ENCODE data around the gene HAUS5.

DNA sequence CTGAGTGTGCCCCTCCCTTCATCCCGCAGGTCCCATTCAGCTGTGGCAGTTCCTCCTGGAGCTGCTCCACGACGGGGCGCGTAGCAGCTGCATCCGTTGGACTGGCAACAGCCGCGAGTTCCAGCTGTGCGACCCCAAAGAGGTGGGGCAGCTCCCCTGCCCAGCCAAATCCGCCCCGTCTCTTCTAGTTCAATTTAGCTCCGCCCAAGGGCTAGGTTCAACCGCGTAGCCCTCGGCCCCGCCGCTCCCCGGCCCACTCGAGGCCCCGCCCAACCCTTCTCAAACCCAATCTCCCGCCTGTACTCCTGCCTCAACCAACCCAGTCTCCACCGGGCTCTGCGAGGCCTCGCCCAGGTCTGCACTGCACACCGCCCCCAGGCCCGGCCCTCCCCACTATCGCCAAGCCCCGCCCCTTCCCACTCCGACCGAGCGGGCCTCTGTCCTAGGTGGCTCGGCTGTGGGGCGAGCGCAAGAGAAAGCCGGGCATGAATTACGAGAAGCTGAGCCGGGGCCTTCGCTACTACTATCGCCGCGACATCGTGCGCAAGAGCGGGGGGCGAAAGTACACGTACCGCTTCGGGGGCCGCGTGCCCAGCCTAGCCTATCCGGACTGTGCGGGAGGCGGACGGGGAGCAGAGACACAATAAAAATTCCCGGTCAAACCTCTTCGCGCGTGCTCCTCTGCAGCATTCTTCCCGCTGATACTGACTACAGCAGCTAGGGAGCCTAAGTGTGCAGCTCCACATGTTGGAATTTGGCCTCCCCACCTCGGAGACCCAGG, 31.9 kb downstream of the HAUS5 start:
- TF ChIP-seq, protein P1, sequence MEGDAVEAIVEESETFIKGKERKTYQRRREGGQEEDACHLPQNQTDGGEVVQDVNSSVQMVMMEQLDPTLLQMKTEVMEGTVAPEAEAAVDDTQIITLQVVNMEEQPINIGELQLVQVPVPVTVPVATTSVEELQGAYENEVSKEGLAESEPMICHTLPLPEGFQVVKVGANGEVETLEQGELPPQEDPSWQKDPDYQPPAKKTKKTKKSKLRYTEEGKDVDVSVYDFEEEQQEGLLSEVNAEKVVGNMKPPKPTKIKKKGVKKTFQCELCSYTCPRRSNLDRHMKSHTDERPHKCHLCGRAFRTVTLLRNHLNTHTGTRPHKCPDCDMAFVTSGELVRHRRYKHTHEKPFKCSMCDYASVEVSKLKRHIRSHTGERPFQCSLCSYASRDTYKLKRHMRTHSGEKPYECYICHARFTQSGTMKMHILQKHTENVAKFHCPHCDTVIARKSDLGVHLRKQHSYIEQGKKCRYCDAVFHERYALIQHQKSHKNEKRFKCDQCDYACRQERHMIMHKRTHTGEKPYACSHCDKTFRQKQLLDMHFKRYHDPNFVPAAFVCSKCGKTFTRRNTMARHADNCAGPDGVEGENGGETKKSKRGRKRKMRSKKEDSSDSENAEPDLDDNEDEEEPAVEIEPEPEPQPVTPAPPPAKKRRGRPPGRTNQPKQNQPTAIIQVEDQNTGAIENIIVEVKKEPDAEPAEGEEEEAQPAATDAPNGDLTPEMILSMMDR (IDR thresholded peaks at IDR 0.05 in 2 of 3, conservative IDR thresholded peaks at IDR 0.05 in 1 of 3; ENCODE audit: control insufficient read depth in 2 of 3, extremely low read depth in 1 of 3, insufficient read depth in 1 of 3, low read depth in 3 of 3, low read length in 3 of 3) = no peak
- TF ChIP-seq ASH2L (IDR thresholded peaks at IDR 0.05; ENCODE audit: borderline replicate concordance, low read depth) = no peak
- TF ChIP-seq PRDM15 (CRISPR knock-in tag; IDR thresholded peaks at IDR 0.05) = no peak
- peak; percentile 63 for TF ChIP-seq POLR2A (IDR thresholded peaks at IDR 0.05; ENCODE audit: low read depth, low read length)
